Urothelium cell line (cell line): ENCODE measurements around the gene ZNRD2.
A peak's percentile ranks its signal among the peaks of the same experiment; 100 is the strongest.

Experiments
- DNase-seq: peaks from one replicate; pipeline ENCODE4 v3.0.0; 2011; ENCODE audit warnings: low spot score, mixed read lengths
- FAIRE-seq: peaks from 2 replicates; lab custom pipeline; 2011; peaks lifted over from hg19 to GRCh38; lab: Jason Lieb, UNC

ZNRD2 gene

GRCh38 chr11:65584723-65585171 lies 14.5 kb downstream of the ZNRD2 start:
- FAIRE-seq, result no peak
- no peak for DNase-seq

GRCh38 chr11:65585396-65586246 lies 15.3 kb downstream of the ZNRD2 start:
- FAIRE-seq (no peak), DNase-seq (no peak)

GRCh38 chr11:65586247-65586630 lies 16.0 kb downstream of the ZNRD2 start:
- FAIRE-seq, result no peak
- no peak for DNase-seq

GRCh38 chr11:65586676-65587075 lies 16.4 kb downstream of the ZNRD2 start:
- FAIRE-seq (no peak), DNase-seq (no peak)

GRCh38 chr11:65588199-65589054 lies 18.1 kb downstream of the ZNRD2 start:
- FAIRE-seq (no peak), DNase-seq (peak; percentile 46)

- DNase-seq, result no peak
- FAIRE-seq, result no peak
These were observed 19.4 kb downstream of the ZNRD2 start for GRCh38 chr11:65589444-65590239.

- DNase-seq (no peak), FAIRE-seq (peak; percentile 56)
These were observed 20.0 kb downstream of the ZNRD2 start for GRCh38 chr11:65590240-65590738.

- FAIRE-seq, result no peak
- no peak for DNase-seq
These were observed 21.9 kb downstream of the ZNRD2 start for GRCh38 chr11:65591939-65592857.

- FAIRE-seq, result no peak
These were observed 22.7 kb downstream of the ZNRD2 start for GRCh38 chr11:65592858-65593517.

GRCh38 chr11:65593518-65594414 lies 23.5 kb downstream of the ZNRD2 start:
- no peak for DNase-seq
- no peak for FAIRE-seq

More at GRCh38 chr11:65592858-65593517, 22.7 kb downstream of the ZNRD2 start:
- DNase-seq, result no peak

GRCh38 chr11:65595131-65595530 lies 24.9 kb downstream of the ZNRD2 start:
- FAIRE-seq, result no peak

GRCh38 chr11:65595543-65596281 lies 25.4 kb downstream of the ZNRD2 start, which contains the start of gene KCNK7:
Gene KCNK7 (minus strand): TSS chr11:65595800. CDS start chr11:65595772, 28 bp downstream.
- FAIRE-seq (no peak), DNase-seq (no peak)

More at GRCh38 chr11:65595131-65595530, 24.9 kb downstream of the ZNRD2 start:
- no peak for DNase-seq

- FAIRE-seq (no peak), DNase-seq (no peak)
These were observed 26.2 kb downstream of the ZNRD2 start for GRCh38 chr11:65596520-65596919.

GRCh38 chr11:65598258-65598699 lies 28.0 kb downstream of the ZNRD2 start:
- DNase-seq (no peak), FAIRE-seq (no peak)

GRCh38 chr11:65599216-65599954 lies 29.1 kb downstream of the ZNRD2 start:
- FAIRE-seq (no peak), DNase-seq (no peak)

GRCh38 chr11:65599955-65600246 lies 29.6 kb downstream of the ZNRD2 start:
- DNase-seq (no peak), FAIRE-seq (no peak)

GRCh38 chr11:65604258-65604657 lies 34.0 kb downstream of the ZNRD2 start:
- DNase-seq (no peak), FAIRE-seq (no peak)
